Measurements from ENCODE around the gene TEX12. TPM values are rescaled to one million over a fixed set of nuclear protein-coding genes. Genes with fewer than 3 reads are reported as not detected.

Gene TEX12
- total RNA-seq, 1 donor from 2014 or later: 2.3 TPM

DNA sequence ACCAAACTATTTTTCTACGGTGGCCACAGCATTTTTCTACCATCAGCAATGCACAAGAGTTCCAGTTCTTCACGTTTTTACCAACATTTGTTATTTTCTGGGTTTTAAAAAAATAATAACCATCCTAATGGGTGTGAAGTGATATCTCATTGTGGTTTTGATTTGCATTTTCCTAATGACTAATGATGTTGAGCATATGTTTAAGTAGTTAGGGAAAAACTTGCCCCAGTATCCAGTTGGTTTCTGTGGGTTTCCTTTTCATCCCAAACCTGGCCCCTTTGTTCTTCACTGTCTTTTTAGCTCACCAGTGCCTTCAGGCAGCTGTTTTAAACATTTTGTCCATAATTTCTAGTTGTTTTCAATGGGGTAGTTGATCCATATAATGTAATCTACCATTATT is 44.4 kb downstream of the TEX12 start:
- no peak for DNase-seq

DNA sequence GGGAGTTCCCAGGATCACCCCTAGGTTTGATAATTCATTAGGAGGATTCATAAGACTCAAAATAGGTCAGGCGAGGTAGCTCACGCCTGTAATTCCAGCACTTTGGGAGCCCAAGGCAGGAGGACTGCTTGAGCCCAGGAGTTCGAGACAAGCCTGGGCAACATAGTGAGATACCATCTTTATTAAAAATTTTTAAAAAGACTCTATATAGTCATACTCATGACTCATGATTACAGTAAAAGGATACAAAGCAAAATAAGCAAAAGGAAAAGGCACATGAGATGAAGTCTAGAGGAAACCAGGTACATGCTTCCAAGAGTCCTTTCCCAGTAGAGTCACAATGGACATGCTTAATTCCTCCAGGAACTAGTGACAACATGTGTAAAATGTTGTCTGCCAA is 45.1 kb downstream of the TEX12 start:
- no peak for DNase-seq

DNA sequence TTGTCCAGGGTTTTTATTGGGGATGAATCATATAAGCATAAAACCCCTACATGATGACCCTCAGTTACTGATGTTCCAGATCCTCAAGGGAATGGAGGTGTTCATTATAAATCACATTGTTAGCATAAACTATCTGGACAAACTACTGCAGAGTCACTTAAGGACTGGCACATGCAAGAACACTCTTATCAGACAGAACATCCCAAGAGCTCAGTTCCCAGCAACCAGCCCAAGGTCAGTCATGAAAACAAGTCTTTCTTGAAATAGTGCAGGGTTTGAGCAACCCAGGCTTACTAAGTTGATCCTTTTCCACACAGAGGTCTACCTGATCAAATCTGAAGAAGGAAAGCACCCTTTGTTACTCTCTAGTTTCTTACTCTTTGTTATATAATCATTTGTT is 45.5 kb downstream of the TEX12 start:
- no peak for DNase-seq

DNA sequence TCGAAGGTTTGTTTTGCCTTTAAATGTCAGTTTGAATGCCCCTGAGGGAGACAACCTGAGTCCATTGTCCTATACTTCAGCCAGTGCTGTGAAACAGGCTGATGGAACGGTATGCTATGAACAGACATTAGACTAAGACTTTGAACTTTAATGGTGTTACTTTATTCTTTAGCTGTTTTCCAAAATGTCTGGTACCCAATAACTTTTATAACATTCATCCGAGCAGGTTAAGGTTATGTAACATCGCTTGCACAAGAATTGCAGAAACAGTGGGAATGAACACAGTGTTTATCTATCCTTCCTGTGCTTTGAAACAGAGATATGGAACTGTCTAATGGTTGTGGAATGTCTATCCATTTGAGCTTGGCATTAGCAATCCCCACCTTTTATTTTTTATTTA is 46.6 kb downstream of the TEX12 start:
- DNase-seq: no peak

DNA sequence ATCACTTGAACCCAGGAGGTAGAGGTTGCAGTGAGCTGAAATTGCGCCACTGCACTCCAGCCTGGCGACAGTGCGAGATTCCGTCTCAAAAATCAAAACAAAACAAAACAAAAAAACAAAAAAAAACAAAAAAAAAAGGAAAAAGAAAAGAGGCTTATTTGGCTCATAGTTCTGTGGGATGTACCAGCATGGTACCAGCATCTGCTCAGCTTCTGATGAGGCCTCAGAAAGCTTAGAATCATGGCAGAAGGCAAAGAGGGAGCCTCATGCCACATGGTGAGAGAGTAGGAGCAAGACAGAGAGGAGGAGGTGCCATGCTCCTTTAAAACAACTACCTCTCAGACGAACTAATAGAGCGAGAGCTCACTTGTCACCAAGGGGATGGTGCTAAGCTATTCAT is 48.4 kb downstream of the TEX12 start:
- DNase-seq: no peak

DNA sequence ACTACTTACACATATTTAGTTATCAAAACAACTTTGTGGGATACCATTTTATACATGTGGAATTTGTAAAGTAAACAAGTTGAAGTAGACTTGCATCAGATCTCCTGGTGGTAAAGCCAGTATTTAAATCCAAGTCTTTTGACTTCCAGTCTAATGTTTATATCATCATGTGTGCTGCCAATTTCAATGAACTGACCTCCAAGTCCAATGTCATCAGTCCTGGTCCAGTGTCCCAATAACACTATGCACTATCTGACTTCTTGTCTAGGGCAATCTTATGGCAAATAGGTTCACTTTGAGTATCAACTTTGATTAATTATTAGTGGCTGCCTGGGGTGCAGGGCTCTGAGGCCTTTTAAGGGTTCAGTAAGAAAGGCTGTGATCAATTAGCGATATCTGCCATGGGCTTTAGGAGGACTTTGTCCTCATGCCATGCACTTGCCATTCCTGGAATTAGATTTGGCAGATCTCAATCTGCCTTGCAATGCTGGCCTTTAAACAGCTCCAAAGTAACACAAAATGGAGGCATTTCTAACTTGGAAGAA is 49.5 kb downstream of the TEX12 start:
- no peak for DNase-seq

DNA sequence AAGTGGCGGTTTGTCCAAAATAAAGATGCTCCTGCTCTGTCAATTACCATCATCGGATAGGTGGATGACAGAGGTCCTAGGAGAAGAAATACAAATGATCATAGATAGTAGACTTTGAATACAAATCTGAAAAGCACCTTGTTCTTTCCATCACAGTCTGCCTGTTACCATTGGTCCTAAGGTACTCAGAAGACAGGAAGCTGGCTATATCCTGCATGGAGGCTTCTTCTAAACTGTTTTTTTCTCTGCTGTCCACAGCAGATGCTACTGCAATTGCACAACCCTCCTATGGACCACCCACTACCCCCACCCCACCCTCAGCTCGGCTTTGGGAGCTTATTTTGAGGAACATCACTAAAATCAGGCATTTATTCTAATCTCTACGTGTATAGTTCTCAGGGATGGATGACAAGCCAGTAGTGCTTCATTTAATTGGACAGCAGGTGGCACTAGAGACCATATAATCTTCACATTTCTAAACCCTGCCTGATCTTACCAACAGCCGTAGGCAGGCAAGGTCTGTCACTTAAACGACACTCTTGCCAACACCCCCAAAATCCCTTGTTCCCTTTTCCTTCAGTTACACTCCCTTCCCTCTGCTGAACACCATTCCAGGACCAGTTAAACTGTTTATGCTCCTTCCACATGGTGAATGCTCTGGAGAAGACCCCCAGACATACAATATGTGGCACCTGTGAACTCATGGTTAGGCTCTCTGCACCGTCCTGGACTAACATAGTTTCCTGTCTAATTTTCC is 52.5 kb downstream of the TEX12 start:
- DNase-seq: peak; percentile 91

DNA sequence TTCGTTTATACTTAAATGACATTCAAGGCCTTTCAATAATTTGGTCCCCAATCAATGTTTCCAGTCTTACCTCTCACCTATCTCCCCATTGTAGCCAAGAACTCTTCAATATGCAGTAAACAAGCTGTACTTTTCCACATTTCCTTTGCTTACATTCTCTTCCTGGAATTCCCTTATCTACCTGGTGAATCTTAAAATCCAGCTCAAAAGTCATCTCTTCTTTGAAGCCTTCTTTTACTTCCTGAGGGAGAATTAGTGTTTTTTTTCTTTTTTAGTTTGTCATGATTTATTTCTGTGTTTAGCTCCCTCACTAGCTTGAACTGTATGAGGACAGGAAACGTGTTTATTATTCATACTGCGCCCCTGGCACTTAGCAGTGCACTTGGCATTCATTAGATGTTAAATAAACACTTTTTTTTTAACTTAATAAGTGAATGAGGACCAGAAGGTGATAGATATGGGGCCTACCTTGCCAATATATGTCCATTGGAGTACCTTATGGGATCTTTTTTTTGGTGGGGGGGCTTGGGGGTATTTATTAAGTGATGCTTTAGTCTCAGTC is 54.2 kb downstream of the TEX12 start:
- no peak for DNase-seq

Small RNA genes within 50 kb of the gene (small RNA-seq; reads per million reads assigned to genes)
- not detected for gene MRPS36P4 (ENCODE audit: low replicate concordance)

Other genes with a start within 250 kb of the TEX12 start
- gene C11orf52, start 248.5 kb upstream of the TEX12 start, total RNA-seq: 1.8 TPM
- gene DIXDC1, start 230.0 kb upstream of the TEX12 start, total RNA-seq: 53.1 TPM
- gene DLAT, start 142.0 kb upstream of the TEX12 start, total RNA-seq: 77.1 TPM
- 2.2 TPM for gene PIH1D2, start 93.4 kb upstream of the TEX12 start, total RNA-seq
- 31.1 TPM for gene NKAPD1, start 93.1 kb upstream of the TEX12 start, total RNA-seq
- gene TIMM8B, start 80.6 kb upstream of the TEX12 start, total RNA-seq: 37.7 TPM
- 190 TPM for gene SDHD, start 80.5 kb upstream of the TEX12 start, total RNA-seq
- 5.2 TPM for gene IL18, start 3.3 kb upstream of the TEX12 start, total RNA-seq
- 21.1 TPM for gene BCO2, start 8.1 kb downstream of the TEX12 start, total RNA-seq
- 20.8 TPM for gene PTS, start 59.1 kb downstream of the TEX12 start, total RNA-seq
- not detected for gene PLET1, start 93.5 kb downstream of the TEX12 start, total RNA-seq

Measured in tongue (tissue), 3 donors.